GM23338 (cell line): ENCODE measurements around the gene CDC6. TPM values are rescaled to one million over a fixed set of nuclear protein-coding genes. Genes with fewer than 3 reads are reported as not detected.

ENCODE experiments used
- ATAC-seq: fragments of 200-7000 bp; cut with Tn5 transposase; 3 replicates; pipeline ENCODE4 v1.9.1; 2020
- DNase-seq: peaks from one replicate; pipeline ENCODE4 v3.0.0-alpha.2; 2015; ENCODE audit warnings: low spot score
- H2AFZ ChIP-seq: fragments of 200-600 bp; sonication (generic); 2 replicates; pipeline ENCODE4 v1.8.0; 2016; ENCODE audit warnings: antibody characterized with exemption, mild to moderate bottlenecking, moderate library complexity
- H3F3A ChIP-seq: fragments of 200-600 bp; sonication (generic); replicated peaks from 2 replicates; pipeline ENCODE4 v1.8.0; 2017; ENCODE audit warnings: antibody characterized with exemption, mixed run types, low read depth
- H3K27ac ChIP-seq: fragments of 200-600 bp; sonication (generic); 2 replicates; pipeline ENCODE4 v1.6.1; 2016; ENCODE audit warnings: low read depth
- H3K27me3 ChIP-seq: fragments of 200-600 bp; sonication (generic); 2 replicates; pipeline ENCODE4 v1.8.0; 2016; ENCODE audit warnings: mild to moderate bottlenecking, mixed run types, moderate library complexity; ENCODE audit not compliant: insufficient read depth
- H3K36me3 ChIP-seq: fragments of 200-600 bp; sonication (generic); 2 replicates; pipeline ENCODE4 v1.8.0; 2016; ENCODE audit warnings: mild to moderate bottlenecking; ENCODE audit not compliant: insufficient read depth
- H3K4me1 ChIP-seq: fragments of 200-600 bp; sonication (generic); 2 replicates; pipeline ENCODE4 v1.8.0; 2016; ENCODE audit warnings: mild to moderate bottlenecking, moderate library complexity; ENCODE audit not compliant: insufficient read depth
- H3K4me2 ChIP-seq: fragments of 200-600 bp; sonication (generic); 2 replicates; pipeline ENCODE4 v1.7.1; 2017; ENCODE audit warnings: mixed run types
- H3K4me3 ChIP-seq: fragments of 200-600 bp; sonication (generic); 2 replicates; pipeline ENCODE4 v1.6.1; 2016; ENCODE audit warnings: mixed run types
- H3K79me2 ChIP-seq: fragments of 200-600 bp; sonication (generic); replicated peaks from 2 replicates; pipeline ENCODE4 v1.8.0; 2017; ENCODE audit warnings: mild to moderate bottlenecking; ENCODE audit not compliant: insufficient read depth
- H3K9me2 ChIP-seq: fragments of 200-600 bp; sonication (generic); 2 replicates; pipeline ENCODE4 v1.8.0; 2017; ENCODE audit not compliant: insufficient read depth
- H4K20me1 ChIP-seq: fragments of 200-600 bp; sonication (generic); replicated peaks from 2 replicates; pipeline ENCODE4 v1.8.0; 2017; ENCODE audit warnings: mild to moderate bottlenecking; ENCODE audit not compliant: insufficient read depth
- H3K27ac Mint-ChIP-seq: 2 replicates; pipeline ENCODE4 v1.8.0; 2020; ENCODE audit warnings: inconsistent platforms, mild to moderate bottlenecking, moderate library complexity, mixed read lengths
- H3K27me3 Mint-ChIP-seq: 3 replicates; pipeline ENCODE4 v1.8.0; 2022; ENCODE audit warnings: low read depth, mild to moderate bottlenecking, moderate library complexity, mixed read lengths, inconsistent platforms; ENCODE audit not compliant: insufficient read depth, poor library complexity
- H3K36me3 Mint-ChIP-seq: 3 replicates; pipeline ENCODE4 v1.8.0; 2021; ENCODE audit warnings: low read depth, mild to moderate bottlenecking, inconsistent platforms, moderate library complexity, mixed read lengths
- H3K4me1 Mint-ChIP-seq: 3 replicates; pipeline ENCODE4 v1.8.0; 2020; ENCODE audit warnings: mild to moderate bottlenecking, inconsistent platforms, mixed read lengths
- H3K4me3 Mint-ChIP-seq: 3 replicates; pipeline ENCODE4 v1.8.0; 2021; ENCODE audit warnings: moderate library complexity, mild to moderate bottlenecking, inconsistent platforms, mixed read lengths
- H3K9me3 Mint-ChIP-seq: 3 replicates; pipeline ENCODE4 v1.8.0; 2020; ENCODE audit warnings: moderate library complexity, mild to moderate bottlenecking, inconsistent platforms, mixed read lengths
- EZH2phosphoT487 ChIP-seq: fragments of 200-600 bp; sonication (generic); IDR thresholded peaks from one replicate; pipeline ENCODE4 v1.8.1; 2018; ENCODE audit warnings: antibody characterized with exemption; ENCODE audit not compliant: unreplicated experiment
- POLR2AphosphoS5 ChIP-seq: IDR thresholded peaks from 2 replicates; pipeline ENCODE4 v1.6.1; 2016; ENCODE audit warnings: antibody characterized with exemption, low read depth
- polyA plus RNA-seq: library from polyadenylated mRNA; unstranded; fragments of >200 nt; fragmentation: Nextera tagmentation; extraction: Ambion mirVana; gene quantifications from 2 replicates; pipeline ENCODE4 v1.2.1, GENCODE V29; 2016
- total RNA-seq: library from RNA; depleted of rRNA; stranded (reverse); fragments of >200 nt; shearing (Covaris generic); gene quantifications from 2 replicates; pipeline ENCODE4 v1.2.3, GENCODE V29; 2014
- TF ChIP-seq, protein P1 (sequence below): fragments of 250-450 bp; sonication (Bioruptor Pico); IDR thresholded peaks from 2 replicates; pipeline ENCODE4 v1.5.0; 2020; ENCODE audit warnings: mild to moderate bottlenecking, moderate library complexity
- TF ChIP-seq, protein P2 (sequence below): IDR thresholded peaks from 2 replicates; pipeline ENCODE4 v1.6.1; 2016; ENCODE audit warnings: antibody characterized with exemption
- TF ChIP-seq, protein P3 (sequence below), 2 experiments: fragments of 200-600 bp in 1 of 2; sonication (generic) in 1 of 2; conservative IDR thresholded peaks; 2 replicates each; pipeline versions ENCODE4 v1.5.1 to v1.6.1; 2016 to 2017; ENCODE audit warnings: antibody characterized with exemption in 2 of 2, low read depth in 2 of 2, mild to moderate bottlenecking in 2 of 2, moderate library complexity in 1 of 2

The CDC6 gene
- total and polyA plus RNA-seq, 2 experiments from 2014 or later: 46.2 to 79.9 TPM

DNA sequence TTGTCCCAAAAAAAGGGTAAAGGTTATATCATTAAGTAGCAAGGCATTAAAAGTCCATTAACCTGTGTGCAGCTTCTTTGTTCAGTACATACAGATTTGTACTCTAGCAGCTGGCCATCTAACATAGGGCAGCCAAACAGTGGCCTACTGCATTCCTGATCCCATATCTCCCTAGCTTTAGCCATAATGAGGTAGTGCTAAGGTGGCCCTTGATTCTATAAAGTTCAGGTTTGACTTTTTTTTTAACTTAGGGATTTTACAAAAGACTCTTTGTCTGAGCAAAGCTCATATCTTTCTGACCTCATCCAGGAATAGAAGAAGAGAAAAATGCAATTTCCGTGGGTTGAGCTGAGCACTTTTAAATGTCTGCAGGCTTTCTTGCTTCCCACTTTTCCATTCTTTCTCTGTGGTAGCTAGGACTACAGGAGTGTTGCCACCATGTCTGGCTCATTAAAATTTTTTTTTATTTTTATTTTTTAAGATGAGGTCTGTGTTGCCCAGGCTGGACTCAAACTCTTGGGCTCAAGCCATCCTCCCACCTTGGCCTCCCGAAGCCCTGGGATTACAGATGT is 19.5 kb upstream of the CDC6 start (continued):
- TF ChIP-seq, protein P1, sequence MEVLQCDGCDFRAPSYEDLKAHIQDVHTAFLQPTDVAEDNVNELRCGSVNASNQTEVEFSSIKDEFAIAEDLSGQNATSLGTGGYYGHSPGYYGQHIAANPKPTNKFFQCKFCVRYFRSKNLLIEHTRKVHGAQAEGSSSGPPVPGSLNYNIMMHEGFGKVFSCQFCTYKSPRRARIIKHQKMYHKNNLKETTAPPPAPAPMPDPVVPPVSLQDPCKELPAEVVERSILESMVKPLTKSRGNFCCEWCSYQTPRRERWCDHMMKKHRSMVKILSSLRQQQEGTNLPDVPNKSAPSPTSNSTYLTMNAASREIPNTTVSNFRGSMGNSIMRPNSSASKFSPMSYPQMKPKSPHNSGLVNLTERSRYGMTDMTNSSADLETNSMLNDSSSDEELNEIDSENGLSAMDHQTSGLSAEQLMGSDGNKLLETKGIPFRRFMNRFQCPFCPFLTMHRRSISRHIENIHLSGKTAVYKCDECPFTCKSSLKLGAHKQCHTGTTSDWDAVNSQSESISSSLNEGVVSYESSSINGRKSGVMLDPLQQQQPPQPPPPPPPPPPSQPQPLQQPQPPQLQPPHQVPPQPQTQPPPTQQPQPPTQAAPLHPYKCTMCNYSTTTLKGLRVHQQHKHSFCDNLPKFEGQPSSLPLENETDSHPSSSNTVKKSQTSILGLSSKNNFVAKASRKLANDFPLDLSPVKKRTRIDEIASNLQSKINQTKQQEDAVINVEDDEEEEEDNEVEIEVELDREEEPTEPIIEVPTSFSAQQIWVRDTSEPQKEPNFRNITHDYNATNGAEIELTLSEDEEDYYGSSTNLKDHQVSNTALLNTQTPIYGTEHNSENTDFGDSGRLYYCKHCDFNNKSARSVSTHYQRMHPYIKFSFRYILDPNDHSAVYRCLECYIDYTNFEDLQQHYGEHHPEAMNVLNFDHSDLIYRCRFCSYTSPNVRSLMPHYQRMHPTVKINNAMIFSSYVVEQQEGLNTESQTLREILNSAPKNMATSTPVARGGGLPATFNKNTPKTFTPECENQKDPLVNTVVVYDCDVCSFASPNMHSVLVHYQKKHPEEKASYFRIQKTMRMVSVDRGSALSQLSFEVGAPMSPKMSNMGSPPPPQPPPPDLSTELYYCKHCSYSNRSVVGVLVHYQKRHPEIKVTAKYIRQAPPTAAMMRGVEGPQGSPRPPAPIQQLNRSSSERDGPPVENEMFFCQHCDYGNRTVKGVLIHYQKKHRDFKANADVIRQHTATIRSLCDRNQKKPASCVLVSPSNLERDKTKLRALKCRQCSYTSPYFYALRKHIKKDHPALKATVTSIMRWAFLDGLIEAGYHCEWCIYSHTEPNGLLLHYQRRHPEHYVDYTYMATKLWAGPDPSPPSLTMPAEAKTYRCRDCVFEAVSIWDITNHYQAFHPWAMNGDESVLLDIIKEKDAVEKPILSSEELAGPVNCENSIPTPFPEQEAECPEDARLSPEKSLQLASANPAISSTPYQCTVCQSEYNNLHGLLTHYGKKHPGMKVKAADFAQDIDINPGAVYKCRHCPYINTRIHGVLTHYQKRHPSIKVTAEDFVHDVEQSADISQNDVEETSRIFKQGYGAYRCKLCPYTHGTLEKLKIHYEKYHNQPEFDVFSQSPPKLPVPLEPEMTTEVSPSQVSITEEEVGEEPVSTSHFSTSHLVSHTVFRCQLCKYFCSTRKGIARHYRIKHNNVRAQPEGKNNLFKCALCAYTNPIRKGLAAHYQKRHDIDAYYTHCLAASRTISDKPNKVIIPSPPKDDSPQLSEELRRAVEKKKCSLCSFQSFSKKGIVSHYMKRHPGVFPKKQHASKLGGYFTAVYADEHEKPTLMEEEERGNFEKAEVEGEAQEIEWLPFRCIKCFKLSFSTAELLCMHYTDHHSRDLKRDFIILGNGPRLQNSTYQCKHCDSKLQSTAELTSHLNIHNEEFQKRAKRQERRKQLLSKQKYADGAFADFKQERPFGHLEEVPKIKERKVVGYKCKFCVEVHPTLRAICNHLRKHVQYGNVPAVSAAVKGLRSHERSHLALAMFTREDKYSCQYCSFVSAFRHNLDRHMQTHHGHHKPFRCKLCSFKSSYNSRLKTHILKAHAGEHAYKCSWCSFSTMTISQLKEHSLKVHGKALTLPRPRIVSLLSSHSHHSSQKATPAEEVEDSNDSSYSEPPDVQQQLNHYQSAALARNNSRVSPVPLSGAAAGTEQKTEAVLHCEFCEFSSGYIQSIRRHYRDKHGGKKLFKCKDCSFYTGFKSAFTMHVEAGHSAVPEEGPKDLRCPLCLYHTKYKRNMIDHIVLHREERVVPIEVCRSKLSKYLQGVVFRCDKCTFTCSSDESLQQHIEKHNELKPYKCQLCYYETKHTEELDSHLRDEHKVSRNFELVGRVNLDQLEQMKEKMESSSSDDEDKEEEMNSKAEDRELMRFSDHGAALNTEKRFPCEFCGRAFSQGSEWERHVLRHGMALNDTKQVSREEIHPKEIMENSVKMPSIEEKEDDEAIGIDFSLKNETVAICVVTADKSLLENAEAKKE (CRISPR knock-in tag): no peak
- TF ChIP-seq POLR2AphosphoS5: no peak
- no peak for TF ChIP-seq EZH2phosphoT487

DNA sequence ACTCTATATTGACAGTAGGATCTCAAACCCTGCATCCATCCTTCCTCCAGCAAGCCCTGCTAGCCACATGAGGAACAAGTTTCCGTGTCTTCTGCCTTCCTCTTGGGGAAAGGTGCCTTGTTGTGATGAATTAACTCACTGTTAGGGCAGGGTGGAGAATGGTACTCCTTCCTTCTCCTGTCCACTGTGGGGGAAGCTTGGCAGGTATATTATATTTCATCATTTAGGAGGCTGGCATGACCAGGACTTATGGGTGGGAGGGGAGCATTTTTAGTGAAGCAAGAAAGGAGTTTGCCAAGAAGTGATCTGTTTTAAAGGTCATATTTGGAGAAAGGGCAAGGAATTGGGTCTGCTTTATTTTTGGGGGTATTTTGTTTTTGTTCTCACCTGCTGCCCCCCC is 9.3 kb upstream of the CDC6 start:
- H3K4me1 Mint-ChIP-seq: peaks cover 21% of the 10 kb centered on the region
- no peaks in the 10 kb centered on the region for H3K9me3 Mint-ChIP-seq
- peaks cover under 1% of the 10 kb centered on the region for H3K27me3 Mint-ChIP-seq
- no peaks in the 10 kb centered on the region for H3K27me3 ChIP-seq
- no peak overlapping the region for H3K4me3 Mint-ChIP-seq
- peaks cover 56% of the 10 kb centered on the region for H3K36me3 Mint-ChIP-seq
- peaks cover 17% of the 10 kb centered on the region for H3K4me1 ChIP-seq
- H3K4me3 ChIP-seq: no peak overlapping the region
- no peaks in the 10 kb centered on the region for H3K9me2 ChIP-seq
- H3K4me2 ChIP-seq: no peak overlapping the region
- DNase-seq (no peak), ATAC-seq (no peak)
- no peaks in the 10 kb centered on the region; the same call in 1 of the 2 replicates for H4K20me1 ChIP-seq
- peaks cover 12% of the 10 kb centered on the region for H3K36me3 ChIP-seq
- no peak overlapping the region for H3K27ac ChIP-seq
- H3F3A ChIP-seq: peaks cover 3% of the 10 kb centered on the region; the same call in 1 of the 2 replicates
- H2AFZ ChIP-seq: no peak overlapping the region
- no peaks in the 10 kb centered on the region for H3K79me2 ChIP-seq
- no peak overlapping the region; the same call in 1 of the 2 replicates for H3K27ac Mint-ChIP-seq
- TF ChIP-seq POLR2AphosphoS5: no peak
- TF ChIP-seq, protein P2, sequence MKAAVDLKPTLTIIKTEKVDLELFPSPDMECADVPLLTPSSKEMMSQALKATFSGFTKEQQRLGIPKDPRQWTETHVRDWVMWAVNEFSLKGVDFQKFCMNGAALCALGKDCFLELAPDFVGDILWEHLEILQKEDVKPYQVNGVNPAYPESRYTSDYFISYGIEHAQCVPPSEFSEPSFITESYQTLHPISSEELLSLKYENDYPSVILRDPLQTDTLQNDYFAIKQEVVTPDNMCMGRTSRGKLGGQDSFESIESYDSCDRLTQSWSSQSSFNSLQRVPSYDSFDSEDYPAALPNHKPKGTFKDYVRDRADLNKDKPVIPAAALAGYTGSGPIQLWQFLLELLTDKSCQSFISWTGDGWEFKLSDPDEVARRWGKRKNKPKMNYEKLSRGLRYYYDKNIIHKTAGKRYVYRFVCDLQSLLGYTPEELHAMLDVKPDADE: no peak
- TF ChIP-seq, protein P3, sequence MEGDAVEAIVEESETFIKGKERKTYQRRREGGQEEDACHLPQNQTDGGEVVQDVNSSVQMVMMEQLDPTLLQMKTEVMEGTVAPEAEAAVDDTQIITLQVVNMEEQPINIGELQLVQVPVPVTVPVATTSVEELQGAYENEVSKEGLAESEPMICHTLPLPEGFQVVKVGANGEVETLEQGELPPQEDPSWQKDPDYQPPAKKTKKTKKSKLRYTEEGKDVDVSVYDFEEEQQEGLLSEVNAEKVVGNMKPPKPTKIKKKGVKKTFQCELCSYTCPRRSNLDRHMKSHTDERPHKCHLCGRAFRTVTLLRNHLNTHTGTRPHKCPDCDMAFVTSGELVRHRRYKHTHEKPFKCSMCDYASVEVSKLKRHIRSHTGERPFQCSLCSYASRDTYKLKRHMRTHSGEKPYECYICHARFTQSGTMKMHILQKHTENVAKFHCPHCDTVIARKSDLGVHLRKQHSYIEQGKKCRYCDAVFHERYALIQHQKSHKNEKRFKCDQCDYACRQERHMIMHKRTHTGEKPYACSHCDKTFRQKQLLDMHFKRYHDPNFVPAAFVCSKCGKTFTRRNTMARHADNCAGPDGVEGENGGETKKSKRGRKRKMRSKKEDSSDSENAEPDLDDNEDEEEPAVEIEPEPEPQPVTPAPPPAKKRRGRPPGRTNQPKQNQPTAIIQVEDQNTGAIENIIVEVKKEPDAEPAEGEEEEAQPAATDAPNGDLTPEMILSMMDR (conservative IDR thresholded peaks at IDR 0.05; ENCODE audit: low read depth in 2 of 2): no peak
- TF ChIP-seq, protein P1 (CRISPR knock-in tag): no peak
